Endodermal cell (in vitro differentiated cells): Measurements from ENCODE around the gene ZSCAN20. TPM values are rescaled to one million over a fixed set of nuclear protein-coding genes. Genes with fewer than 3 reads are reported as not detected.

Experiments
- DNase-seq: peaks from one replicate; pipeline ENCODE4 v3.0.0-alpha.2; 2017
- H3K27ac ChIP-seq: 2 replicates; pipeline ENCODE4 v1.5.1; 2013; ENCODE audit warnings: mild to moderate bottlenecking, low read depth, low read length, moderate library complexity
- H3K27me3 ChIP-seq: 2 replicates; pipeline ENCODE4 v1.6.1; 2013; ENCODE audit warnings: mild to moderate bottlenecking, low read length, moderate library complexity; ENCODE audit not compliant: insufficient read depth, control insufficient read depth, poor library complexity, severe bottlenecking
- H3K36me3 ChIP-seq: 2 replicates; pipeline ENCODE4 v1.7.0; 2013; ENCODE audit warnings: mild to moderate bottlenecking, low read length, moderate library complexity; ENCODE audit not compliant: control insufficient read depth, insufficient read depth
- H3K4me1 ChIP-seq: one replicate; pipeline ENCODE4 v1.7.0; 2013; ENCODE audit warnings: low read length; ENCODE audit not compliant: control insufficient read depth, insufficient read depth
- H3K4me3 ChIP-seq: 2 replicates; pipeline ENCODE4 v1.5.1; 2013; ENCODE audit warnings: mild to moderate bottlenecking, low read length, moderate library complexity
- H3K9ac ChIP-seq: 2 replicates; pipeline ENCODE4 v1.6.1; 2013; ENCODE audit warnings: mild to moderate bottlenecking, low read length, moderate library complexity; ENCODE audit not compliant: poor library complexity, severe bottlenecking; ENCODE audit errors: extremely low read depth
- H3K9me3 ChIP-seq: 2 replicates; pipeline ENCODE4 v1.6.1; 2013; ENCODE audit warnings: mild to moderate bottlenecking, low read length, moderate library complexity; ENCODE audit not compliant: control insufficient read depth
- H3K27ac Mint-ChIP-seq: 2 replicates; pipeline ENCODE4 v1.8.0; 2020; ENCODE audit warnings: mixed read lengths
- H3K27me3 Mint-ChIP-seq: 2 replicates; pipeline ENCODE4 v1.8.0; 2021; ENCODE audit warnings: mild to moderate bottlenecking, mixed read lengths; ENCODE audit not compliant: insufficient read depth
- H3K36me3 Mint-ChIP-seq: 2 replicates; pipeline ENCODE4 v1.8.0; 2020; ENCODE audit warnings: low read depth, mixed read lengths
- H3K4me1 Mint-ChIP-seq: 2 replicates; pipeline ENCODE4 v1.8.0; 2020; ENCODE audit warnings: mixed read lengths
- H3K4me3 Mint-ChIP-seq: 2 replicates; pipeline ENCODE4 v1.8.0; 2020; ENCODE audit warnings: mild to moderate bottlenecking, moderate library complexity, mixed read lengths
- H3K9me3 Mint-ChIP-seq: 2 replicates; pipeline ENCODE4 v1.8.0; 2020; ENCODE audit warnings: mild to moderate bottlenecking, mixed read lengths
- WGBS, 2 experiments: methylation state at CpG; one replicate each; pipeline versions ENCODE4 v1.1.5 to v1.1.7; 2013; ENCODE audit warnings: missing lambda C conversion rate in 2 of 2, mixed read lengths in 1 of 2; ENCODE audit not compliant: insufficient coverage in 1 of 2, insufficient read length in 1 of 2; 5-methylcytosine and 5-hydroxymethylcytosine counted together
- total RNA-seq, 2 donors: library from RNA; stranded (reverse); fragmentation: NEBNext Ultra II Directional in 1 of 2; extraction: Animal tissue kit (Norgen Biotek cat#: 25700) in 1 of 2; gene quantifications; 2 replicates in 1 of 2; 3 replicates in 1 of 2; pipeline ENCODE4 v1.2.1, GENCODE V29; 2021
- TF ChIP-seq, protein P1 (sequence below): fragments of 200-600 bp; sonication (generic); conservative IDR thresholded peaks from 2 replicates; pipeline ENCODE4 v1.5.0; 2021; ENCODE audit warnings: antibody characterized with exemption, mild to moderate bottlenecking

ZSCAN20 gene
- total RNA-seq, 2 donors from 2014 or later, result 5.8 to 6.1 TPM

- Mint-ChIP-seq H3K27me3 (peaks cover 4% of the 10 kb centered on the region), H3K4me1 (peaks cover 4% of the 10 kb centered on the region), H3K36me3 (no peaks in the 10 kb centered on the region), H3K4me3 (no peak overlapping the region), H3K9me3 (no peaks in the 10 kb centered on the region), H3K27ac (no peak overlapping the region)
- no peaks in the 10 kb centered on the region for H3K9me3 ChIP-seq
- H3K4me3 ChIP-seq, result no peak overlapping the region
- DNase-seq, result no peak
- H3K27me3 ChIP-seq, result no peaks in the 10 kb centered on the region
- no peak overlapping the region for H3K9ac ChIP-seq
- TF ChIP-seq, protein P1, sequence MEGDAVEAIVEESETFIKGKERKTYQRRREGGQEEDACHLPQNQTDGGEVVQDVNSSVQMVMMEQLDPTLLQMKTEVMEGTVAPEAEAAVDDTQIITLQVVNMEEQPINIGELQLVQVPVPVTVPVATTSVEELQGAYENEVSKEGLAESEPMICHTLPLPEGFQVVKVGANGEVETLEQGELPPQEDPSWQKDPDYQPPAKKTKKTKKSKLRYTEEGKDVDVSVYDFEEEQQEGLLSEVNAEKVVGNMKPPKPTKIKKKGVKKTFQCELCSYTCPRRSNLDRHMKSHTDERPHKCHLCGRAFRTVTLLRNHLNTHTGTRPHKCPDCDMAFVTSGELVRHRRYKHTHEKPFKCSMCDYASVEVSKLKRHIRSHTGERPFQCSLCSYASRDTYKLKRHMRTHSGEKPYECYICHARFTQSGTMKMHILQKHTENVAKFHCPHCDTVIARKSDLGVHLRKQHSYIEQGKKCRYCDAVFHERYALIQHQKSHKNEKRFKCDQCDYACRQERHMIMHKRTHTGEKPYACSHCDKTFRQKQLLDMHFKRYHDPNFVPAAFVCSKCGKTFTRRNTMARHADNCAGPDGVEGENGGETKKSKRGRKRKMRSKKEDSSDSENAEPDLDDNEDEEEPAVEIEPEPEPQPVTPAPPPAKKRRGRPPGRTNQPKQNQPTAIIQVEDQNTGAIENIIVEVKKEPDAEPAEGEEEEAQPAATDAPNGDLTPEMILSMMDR, result no peak
- H3K36me3 ChIP-seq, result no peaks in the 10 kb centered on the region
- 73 to 84% methylated on average over 3 to 4 of the region's 4 CpGs for WGBS, 2 experiments
- no peak overlapping the region for H3K27ac ChIP-seq
- H3K4me1 ChIP-seq, result peaks cover 3% of the 10 kb centered on the region
Observed at GRCh38 chr1:33435096-33435820, 37.2 kb upstream of the ZSCAN20 start.

DNA sequence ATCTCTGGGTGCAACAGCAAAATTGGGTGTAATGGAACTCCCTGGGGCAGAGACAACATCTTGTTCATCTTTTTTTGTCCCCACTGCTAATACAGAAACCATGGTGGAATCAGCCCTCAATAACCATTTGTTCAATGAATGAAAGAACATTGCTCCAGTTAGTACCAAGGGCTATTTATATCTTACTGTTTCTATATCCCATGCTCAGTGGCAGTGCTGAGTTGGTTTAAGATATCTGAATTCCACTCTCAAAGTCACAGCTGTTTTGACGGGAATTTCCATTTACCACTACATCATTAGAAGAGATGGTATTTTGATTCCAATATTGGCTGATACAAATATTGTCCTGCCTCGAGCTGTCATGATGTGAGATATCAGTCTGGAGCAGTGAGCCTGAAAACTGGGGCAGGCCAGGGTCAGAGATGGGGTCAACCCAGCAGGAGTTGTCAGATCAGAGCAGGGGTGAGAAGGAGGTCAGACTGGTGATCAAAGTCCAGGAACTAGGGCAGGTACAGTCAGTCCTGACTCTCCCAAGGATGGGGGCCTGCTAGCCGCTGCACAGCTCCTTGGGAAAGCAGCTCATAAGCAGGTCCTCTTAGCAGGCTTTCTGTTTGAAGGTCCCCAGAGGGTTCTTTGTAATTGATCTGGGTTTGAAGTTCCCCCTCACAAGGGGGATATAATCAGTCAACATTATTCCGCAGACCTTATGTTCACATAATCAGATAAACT, 35.7 kb upstream of the ZSCAN20 start:
- Mint-ChIP-seq H3K9me3 (no peaks in the 10 kb centered on the region), H3K4me3 (no peak overlapping the region), H3K36me3 (no peaks in the 10 kb centered on the region), H3K4me1 (peaks cover 4% of the 10 kb centered on the region), H3K27me3 (peaks cover 4% of the 10 kb centered on the region), H3K27ac (no peak overlapping the region)
- 87 to 92% methylated on average over 2 to 4 of the region's 4 CpGs for WGBS, 2 experiments
- DNase-seq, result no peak
- H3K36me3 ChIP-seq, result no peaks in the 10 kb centered on the region
- no peak overlapping the region for H3K4me3 ChIP-seq
- H3K9me3 ChIP-seq, result no peaks in the 10 kb centered on the region
- H3K27ac ChIP-seq, result no peak overlapping the region
- no peaks in the 10 kb centered on the region for H3K27me3 ChIP-seq
- TF ChIP-seq, protein P1, result no peak
- H3K4me1 ChIP-seq, result peaks cover 3% of the 10 kb centered on the region
- H3K9ac ChIP-seq, result no peak overlapping the region

- Histone ChIP-seq H3K9me3 (no peaks in the 10 kb centered on the region), H3K27me3 (peaks cover 4% of the 10 kb centered on the region), H3K27ac (no peak overlapping the region), H3K9ac (no peak overlapping the region), H3K36me3 (no peaks in the 10 kb centered on the region), H3K4me1 (peaks cover 3% of the 10 kb centered on the region), H3K4me3 (no peak overlapping the region)
- Mint-ChIP-seq H3K27ac (no peak overlapping the region), H3K4me3 (no peak overlapping the region), H3K4me1 (peaks cover 6% of the 10 kb centered on the region), H3K36me3 (no peaks in the 10 kb centered on the region), H3K27me3 (peaks cover 4% of the 10 kb centered on the region), H3K9me3 (no peaks in the 10 kb centered on the region)
- 78 to 96% methylated on average over 4 to 6 of the region's 6 CpGs for WGBS, 2 experiments
- TF ChIP-seq, protein P1, result no peak
- DNase-seq, result no peak
Observed at GRCh38 chr1:33438364-33439160, 33.9 kb upstream of the ZSCAN20 start.
